Measurements from ENCODE around the gene PRRC1.
A peak's percentile ranks its signal among the peaks of the same experiment; 100 is the strongest.
"Not testable (repeated sequence)": the region's sequence is repeated elsewhere in the genome, so short reads cannot be mapped to it uniquely, and the experiment has no call there.

PRRC1 gene

GRCh38 chr5:127545249-127545648 is 27.8 kb downstream of the PRRC1 start:
- not testable (repeated sequence) for DNase-seq (ENCODE audit: low spot score)

GRCh38 chr5:127549551-127549950 is 32.1 kb downstream of the PRRC1 start:
- no peak for DNase-seq (ENCODE audit: low spot score)

DNA sequence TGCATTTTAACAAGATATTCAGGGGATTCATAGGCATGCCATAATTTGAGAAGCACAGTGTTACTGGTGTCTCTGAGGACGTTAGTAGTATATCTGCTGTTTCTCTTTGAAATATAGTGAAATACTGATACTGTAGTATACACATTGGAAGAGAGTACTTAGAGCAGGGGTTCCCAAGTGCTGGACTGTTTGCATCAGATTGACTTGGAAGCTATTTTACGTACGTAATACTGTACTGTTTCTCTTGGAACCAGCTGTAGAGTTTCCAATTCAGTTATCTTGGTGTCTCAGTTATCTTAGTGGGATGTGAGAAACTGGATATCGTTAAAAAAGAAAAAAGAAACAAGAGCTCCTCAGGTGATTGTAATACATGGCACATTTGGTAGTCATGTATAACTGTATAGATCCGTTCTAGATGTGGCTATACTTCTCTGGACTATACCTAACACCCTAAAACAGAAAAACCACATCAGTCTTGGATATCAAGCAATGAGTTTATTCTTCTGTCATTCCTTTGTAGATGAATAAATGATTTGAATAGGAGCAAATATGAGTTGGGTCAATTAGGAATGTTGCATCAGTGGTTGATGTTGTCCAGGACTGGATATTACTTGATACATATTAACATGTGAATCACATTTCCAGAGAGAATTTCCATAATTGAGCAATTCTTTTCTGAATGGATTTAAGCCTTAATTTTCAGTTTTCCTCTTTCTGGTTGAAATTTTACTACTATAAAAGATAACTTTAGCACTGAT is 33.4 kb downstream of the PRRC1 start:
- DNase-seq (ENCODE audit: low spot score): no peak

DNA sequence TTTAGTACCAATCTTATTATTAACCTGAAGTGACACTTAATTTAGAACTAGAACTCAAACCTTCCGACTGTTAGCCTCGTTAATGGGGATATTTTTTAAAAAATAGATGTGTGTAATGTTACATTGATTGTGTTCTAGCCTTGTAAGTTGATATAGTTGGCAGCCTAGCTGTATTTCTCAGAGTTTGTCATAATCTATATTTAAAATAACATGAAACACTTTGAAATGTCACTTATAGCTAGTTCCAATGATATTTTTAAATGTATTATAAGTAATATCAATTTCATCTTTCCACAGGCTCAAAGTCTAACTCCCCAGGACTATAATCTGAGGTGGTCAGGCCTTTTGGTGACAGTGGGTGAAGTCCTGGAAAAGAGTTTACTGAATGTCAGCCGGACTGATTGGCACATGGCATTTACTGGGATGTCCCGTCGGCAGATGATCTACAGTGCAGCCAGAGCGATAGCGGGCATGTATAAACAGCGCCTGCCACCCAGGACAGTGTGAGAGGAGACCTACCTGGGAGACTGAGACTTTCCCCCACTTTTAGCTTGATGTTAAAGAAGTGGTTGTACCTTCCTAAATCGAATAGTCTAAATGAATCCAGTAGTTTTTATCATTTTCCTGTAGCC is 34.1 kb downstream of the PRRC1 start:
- no peak for DNase-seq (ENCODE audit: low spot score)

DNA sequence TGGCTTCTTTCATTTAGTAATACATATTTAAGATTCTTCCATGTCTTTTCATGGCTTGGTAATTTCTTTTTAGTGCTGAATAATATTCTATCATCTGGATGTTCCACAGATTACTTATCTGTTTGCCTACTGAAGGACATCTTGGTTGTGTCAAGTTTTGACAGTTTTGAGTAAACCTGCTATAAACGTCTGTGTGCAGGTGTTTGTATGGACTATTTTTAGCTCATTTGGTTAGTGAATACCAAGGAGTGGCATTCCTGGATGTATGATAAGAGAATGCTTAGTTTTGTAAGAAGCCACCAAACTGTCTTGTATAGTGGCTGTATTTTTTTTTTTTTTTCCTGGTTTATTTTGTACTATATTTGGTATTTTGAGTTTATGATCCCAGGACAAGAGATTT is 38.4 kb downstream of the PRRC1 start:
- DNase-seq (ENCODE audit: low spot score): no peak

DNA sequence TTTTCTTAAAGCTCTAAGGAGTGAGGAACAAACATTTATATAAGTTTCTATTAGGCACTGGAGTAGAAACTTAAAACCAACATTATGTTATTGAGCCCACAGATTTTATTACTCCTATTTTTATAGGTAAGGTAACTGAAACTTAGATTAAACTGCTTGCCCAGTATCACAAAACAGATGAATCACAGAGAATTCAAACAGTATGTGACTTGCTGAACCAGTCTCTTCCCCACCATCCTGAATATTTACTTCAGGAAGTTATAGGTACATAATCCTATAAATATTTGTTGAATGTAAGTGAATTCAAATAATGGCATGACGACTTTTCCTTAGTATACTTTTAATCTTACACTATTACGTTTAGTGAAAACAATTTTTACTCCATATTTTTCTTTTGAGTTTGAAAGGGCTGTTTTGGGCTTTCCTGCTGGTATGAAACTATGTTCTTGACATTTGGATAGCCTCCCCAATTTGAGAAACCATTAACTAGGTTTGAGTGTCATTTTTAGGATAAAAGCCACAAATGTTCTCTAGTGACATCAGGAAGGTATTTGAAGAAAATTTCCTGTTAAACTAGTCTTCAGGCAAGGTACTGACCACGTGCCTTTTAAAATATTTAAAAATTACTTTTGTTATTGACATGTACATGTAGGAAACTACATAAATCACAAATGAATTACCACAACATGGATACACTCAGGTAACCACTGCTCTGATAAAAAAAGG is 39.3 kb downstream of the PRRC1 start:
- DNase-seq (ENCODE audit: low spot score): no peak

- DNase-seq (ENCODE audit: low spot score): no peak
Observed at GRCh38 chr5:127558273-127558672, 40.8 kb downstream of the PRRC1 start.

- no peak for DNase-seq (ENCODE audit: low spot score)
Observed at GRCh38 chr5:127561254-127561653, 43.8 kb downstream of the PRRC1 start.

DNA sequence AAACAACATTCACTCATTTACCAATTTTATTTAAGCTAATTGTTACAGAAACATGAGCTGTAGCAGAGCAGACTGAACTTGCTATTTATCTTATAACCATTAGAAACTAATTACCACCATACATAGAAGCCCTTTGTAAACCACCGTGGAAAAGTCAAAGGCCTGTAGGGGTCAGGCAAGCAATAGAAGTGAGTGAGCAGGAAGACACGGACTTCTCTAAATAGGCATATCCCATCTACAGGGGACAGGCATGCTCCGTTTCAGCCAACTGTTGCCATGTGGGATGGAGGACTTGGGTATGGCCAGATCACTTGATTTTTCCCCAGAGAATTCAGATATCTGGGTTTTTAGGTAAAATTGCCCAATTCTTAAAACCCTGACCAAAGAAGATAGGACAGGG is 44.8 kb downstream of the PRRC1 start:
- DNase-seq (ENCODE audit: low spot score): peak; percentile 31

DNA sequence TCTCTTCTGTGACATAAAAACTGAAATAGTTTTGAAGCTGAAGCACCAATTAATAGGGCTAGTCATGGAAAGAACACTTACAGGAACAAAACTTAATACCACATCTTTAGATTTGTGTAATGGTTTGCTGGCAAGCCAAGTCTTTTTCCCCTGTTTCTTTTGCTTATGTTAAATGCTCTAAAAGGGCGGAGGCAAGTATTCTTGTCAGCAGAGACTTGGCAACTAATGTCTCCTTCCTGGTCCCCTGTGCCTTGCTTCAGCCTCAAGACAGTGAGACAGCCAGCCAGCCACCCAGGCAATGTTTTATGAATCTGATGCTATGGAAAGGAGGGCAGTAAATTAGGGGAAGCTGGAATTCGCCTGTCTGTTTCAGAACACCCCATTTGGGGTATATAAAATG is 45.7 kb downstream of the PRRC1 start:
- no peak for DNase-seq (ENCODE audit: low spot score)

DNA sequence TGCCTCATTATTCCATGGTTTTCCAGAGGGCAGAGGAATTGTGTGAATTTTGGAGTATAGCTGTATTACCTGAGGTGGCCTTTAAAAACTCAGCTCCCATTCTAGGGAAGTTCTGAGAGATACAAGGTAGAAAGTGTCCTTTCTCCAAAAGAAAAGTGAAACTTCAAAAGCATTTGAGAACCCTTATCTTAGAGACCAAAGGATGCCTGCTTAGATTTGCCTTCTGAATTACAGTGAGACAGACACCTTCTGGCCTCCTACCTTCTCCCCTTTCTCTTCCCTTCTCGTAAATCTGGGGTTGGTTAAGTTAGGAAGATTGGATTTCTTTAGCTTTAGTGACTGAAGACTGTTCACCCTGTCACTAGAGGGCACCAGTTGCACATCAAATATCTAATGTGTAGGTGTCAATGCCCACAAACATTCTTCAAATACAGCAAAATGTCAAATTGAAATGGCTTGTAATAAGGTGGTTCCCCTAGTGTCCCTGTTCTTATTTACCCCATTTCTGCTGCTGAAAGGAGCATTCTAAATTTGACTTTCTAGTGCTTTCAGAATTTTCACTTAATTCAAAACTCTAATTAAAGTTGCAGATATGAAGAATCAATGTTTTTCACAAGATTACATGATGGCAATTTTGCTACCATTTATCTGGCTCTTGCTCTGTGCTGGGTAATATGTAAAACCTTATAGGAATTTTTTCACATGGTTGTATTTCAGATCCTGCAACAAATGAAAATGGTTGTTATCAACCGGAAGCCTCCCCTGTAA is 46.7 kb downstream of the PRRC1 start:
- peak; percentile 87 for DNase-seq (ENCODE audit: low spot score)

DNA sequence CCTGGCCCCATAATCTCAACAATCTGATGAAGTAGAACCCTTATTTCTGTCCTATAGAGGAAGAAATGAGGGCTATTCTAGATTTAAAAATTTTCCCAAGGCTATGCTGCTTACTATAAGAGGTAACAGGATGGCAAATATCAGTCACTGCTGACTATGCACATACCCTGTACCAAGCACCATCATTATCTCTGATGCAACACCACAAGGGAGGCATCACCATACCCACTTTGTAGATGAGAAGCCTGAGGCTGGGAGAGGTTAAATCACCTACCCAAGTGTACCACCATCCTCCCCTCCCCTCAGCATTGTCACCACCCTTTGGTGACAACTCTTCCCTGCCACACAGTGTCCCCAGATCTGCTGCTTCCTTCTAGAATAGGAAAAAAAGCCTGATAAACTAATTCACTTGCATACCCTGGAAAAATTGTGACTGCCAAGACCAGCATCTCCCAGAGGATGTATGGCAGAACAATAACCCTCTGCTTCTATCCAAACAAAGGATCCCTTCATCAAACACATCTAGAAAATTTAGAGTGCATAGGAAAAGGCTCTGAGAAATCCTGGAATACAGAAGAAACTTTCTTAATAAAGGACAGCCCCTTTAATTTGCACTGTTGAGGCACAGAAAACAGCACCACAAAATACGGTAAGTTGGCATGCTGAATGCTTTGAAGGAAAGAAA is 48.3 kb downstream of the PRRC1 start:
- DNase-seq (ENCODE audit: low spot score): no peak

GRCh38 chr5:127567026-127567768 is 49.8 kb downstream of the PRRC1 start:
- no peak for DNase-seq (ENCODE audit: low spot score)

GRCh38 chr5:127568166-127568565 is 50.7 kb downstream of the PRRC1 start:
- no peak for DNase-seq (ENCODE audit: low spot score)

DNA sequence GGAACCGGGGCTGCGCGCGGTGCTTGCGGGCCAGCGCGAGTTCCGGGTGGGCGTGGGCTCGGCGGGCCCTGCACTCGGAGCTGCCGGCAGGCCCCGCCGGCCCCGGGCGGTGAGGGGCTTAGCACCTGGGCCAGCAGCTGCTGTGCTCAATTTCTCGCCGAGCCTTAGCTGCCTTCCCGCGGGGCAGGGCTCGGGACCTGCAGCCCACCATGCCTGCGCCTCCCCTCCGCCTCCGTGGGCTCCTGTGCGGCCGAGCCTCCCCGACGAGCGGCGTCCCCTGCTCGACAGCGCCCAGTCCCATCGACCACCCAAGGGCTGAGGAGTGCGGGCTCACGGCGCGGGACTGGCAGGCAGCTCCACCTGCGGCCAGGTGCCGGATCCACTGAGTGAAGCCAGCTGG is 52.0 kb downstream of the PRRC1 start:
- DNase-seq (ENCODE audit: low spot score): not testable (repeated sequence)

DNA sequence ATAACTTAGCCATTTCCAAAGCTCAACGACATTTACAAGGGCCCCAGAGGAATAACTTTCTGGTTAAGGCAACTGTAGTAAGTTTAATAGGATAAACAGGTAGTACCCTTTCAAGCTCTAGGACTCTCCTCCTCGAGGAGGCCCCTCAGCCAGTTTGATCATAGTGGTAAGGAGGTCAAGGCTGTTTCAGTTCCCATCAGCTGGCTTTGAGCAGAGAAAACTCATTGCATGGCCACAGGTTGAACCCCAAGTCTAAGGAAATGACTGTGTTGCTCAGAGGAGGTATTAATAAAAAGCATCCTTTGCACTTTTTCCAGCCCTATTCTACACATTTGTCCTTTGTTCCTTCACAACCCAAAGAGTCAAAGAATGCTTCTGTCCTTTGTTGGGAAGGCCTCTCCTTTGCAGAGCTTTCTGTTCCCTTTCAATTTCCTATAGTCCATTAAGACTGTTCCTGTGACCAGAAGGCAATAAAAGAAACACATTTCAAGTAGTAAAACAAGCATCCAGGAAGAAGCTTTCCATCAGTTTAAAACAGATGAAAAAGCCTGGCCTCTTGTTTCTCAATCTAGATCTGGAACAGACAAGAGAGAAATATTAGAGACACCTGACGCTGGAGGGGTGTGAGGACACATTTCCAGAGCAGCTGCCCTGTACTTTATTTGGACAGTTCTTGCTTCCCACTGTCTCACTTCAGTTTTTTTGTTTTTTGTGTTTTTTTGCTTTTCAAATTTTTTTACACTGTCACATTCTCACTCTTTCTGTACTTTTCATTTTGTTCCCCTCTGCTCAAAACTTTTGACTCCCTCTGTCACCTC is 54.1 kb downstream of the PRRC1 start:
- DNase-seq (ENCODE audit: low spot score): no peak

GRCh38 chr5:127572930-127573329 is 55.5 kb downstream of the PRRC1 start:
- no peak for DNase-seq (ENCODE audit: low spot score)

DNA sequence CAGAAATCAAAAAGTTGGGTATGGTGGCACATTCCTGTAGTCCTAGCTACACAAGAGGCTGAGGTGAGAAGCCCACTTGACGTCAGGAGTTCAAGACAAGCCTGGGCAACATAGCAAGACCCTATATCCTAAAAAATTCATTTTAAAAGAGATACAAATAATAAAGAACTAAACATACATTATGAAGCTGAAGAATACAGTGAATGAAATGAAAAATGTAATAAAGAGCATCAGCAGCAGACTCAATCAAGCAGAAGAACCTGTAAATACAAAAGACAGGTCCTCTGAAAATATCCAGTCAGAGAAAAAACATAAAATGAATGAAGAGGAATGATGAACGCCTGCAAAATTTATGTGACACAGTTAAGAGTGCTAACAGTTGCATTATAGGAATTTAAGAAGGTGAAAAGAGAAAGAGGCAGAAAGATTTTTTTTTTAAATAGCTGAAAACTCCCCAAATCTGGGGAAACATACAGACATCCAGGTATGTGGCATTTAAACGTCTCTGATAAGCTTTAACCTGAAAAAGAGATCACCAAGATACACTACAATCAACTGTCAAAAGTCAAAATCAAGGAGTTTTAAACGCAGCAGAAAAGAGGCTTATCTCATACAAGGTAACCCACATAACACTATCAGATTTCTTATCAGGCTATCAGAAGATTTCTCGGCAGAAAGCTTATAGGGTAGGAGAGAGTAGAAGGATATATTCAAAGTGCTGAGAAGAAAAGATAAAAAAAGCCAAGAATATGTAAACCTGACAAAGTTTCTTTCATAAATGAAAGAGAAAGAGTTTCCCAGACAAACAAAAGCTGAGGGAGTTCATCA is 57.6 kb downstream of the PRRC1 start:
- no peak for DNase-seq (ENCODE audit: low spot score)

DNA sequence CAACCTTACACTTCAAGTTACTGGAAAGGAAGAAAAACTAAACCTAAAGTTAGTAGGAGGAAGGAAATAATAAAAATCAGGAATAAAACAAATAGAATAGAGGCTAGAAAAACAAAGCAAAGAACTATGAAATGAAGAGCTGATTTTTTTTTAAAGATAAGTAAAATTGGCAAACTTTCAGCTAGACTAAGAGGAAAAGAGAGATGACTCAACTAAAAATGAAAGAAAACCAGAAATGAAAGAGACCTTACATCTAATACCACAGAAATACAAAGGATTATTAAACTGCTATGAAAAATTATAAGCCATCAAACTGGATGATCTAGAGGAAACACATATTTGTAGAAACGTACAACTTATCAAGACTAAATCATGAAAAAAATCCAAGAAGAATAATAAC is 60.0 kb downstream of the PRRC1 start:
- no peak for DNase-seq (ENCODE audit: low spot score)

Data from Ammon's horn (tissue), 1 donor.